KMS-11 (cell line): Measurements from ENCODE around the gene C2CD2.

ENCODE experiments used
- H2AFZ ChIP-seq: fragments of 200-600 bp; sonication (generic); 2 replicates; pipeline ENCODE4 v1.6.1; 2016; ENCODE audit warnings: antibody characterized with exemption, mixed run types, low read depth
- H3K27ac ChIP-seq: fragments of 200-600 bp; sonication (generic); 2 replicates; pipeline ENCODE4 v1.6.1; 2016; ENCODE audit warnings: mild to moderate bottlenecking, mixed run types
- H3K27me3 ChIP-seq: fragments of 200-600 bp; sonication (generic); 2 replicates; pipeline ENCODE4 v1.6.1; 2017; ENCODE audit warnings: mild to moderate bottlenecking, low read depth, mixed run types, moderate library complexity; ENCODE audit not compliant: insufficient read depth
- H3K36me3 ChIP-seq: fragments of 200-600 bp; sonication (generic); 2 replicates; pipeline ENCODE4 v1.6.1; 2017; ENCODE audit warnings: mild to moderate bottlenecking, mixed run types; ENCODE audit not compliant: insufficient read depth
- H3K4me1 ChIP-seq: fragments of 200-600 bp; sonication (generic); 2 replicates; pipeline ENCODE4 v1.6.1; 2016; ENCODE audit warnings: mild to moderate bottlenecking, low read depth, mixed run types; ENCODE audit not compliant: poor library complexity, severe bottlenecking
- H3K4me2 ChIP-seq: fragments of 200-600 bp; sonication (generic); 2 replicates; pipeline ENCODE4 v1.7.0; 2016; ENCODE audit warnings: mild to moderate bottlenecking, mixed run types
- H3K4me3 ChIP-seq: fragments of 200-600 bp; sonication (generic); IDR thresholded peaks from 2 replicates; pipeline ENCODE4 v1.6.1; 2017; ENCODE audit warnings: low read depth, low read length, mixed read lengths; ENCODE audit not compliant: insufficient read depth
- H3K79me2 ChIP-seq: fragments of 200-600 bp; sonication (generic); 2 replicates; pipeline ENCODE4 v1.6.1; 2016; ENCODE audit warnings: low read depth, mixed run types; ENCODE audit not compliant: insufficient read depth
- H3K9ac ChIP-seq: fragments of 200-600 bp; sonication (generic); 2 replicates; pipeline ENCODE4 v1.6.1; 2016; ENCODE audit warnings: mild to moderate bottlenecking, mixed run types
- H4K20me1 ChIP-seq: fragments of 200-600 bp; sonication (generic); 2 replicates; pipeline ENCODE4 v1.6.1; 2016; ENCODE audit warnings: mild to moderate bottlenecking, mixed run types; ENCODE audit not compliant: insufficient read depth
- TF ChIP-seq, protein P1 (sequence below): fragments of 200-600 bp; sonication (generic); conservative IDR thresholded peaks from 2 replicates; pipeline ENCODE4 v1.6.1; 2017; ENCODE audit warnings: low read depth, mild to moderate bottlenecking, antibody characterized with exemption, low read length, moderate library complexity, mixed read lengths

The C2CD2 gene

DNA sequence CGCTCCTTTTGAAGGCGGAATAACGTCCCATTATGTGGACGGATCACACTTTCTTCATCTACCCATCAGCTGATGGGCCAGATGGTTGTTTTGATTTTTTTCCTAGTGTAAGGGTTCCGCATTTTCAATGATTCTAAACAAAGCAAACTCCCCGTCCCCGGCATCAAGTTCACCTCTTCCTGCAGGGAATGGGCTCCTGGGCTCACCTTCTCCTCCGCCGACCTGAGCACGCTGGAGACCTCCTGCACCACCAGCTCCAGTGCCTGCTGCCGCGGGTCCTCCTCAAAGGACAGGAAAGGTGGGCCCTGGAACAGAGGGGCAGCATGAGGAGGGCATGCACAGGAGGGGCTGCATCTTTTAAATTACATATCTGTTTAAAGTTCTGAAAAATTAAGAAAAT lies 11.9 kb downstream of the C2CD2 start:
- Histone ChIP-seq H2AFZ (no peak overlapping the region), H3K27ac (no peak overlapping the region), H4K20me1 (no peaks in the 10 kb centered on the region), H3K9ac (no peak overlapping the region), H3K4me2 (no peak overlapping the region), H3K79me2 (no peaks in the 10 kb centered on the region), H3K4me3 (no peak overlapping the region), H3K27me3 (no peaks in the 10 kb centered on the region), H3K36me3 (no peaks in the 10 kb centered on the region), H3K4me1 (no peaks in the 10 kb centered on the region)
- TF ChIP-seq, protein P1, sequence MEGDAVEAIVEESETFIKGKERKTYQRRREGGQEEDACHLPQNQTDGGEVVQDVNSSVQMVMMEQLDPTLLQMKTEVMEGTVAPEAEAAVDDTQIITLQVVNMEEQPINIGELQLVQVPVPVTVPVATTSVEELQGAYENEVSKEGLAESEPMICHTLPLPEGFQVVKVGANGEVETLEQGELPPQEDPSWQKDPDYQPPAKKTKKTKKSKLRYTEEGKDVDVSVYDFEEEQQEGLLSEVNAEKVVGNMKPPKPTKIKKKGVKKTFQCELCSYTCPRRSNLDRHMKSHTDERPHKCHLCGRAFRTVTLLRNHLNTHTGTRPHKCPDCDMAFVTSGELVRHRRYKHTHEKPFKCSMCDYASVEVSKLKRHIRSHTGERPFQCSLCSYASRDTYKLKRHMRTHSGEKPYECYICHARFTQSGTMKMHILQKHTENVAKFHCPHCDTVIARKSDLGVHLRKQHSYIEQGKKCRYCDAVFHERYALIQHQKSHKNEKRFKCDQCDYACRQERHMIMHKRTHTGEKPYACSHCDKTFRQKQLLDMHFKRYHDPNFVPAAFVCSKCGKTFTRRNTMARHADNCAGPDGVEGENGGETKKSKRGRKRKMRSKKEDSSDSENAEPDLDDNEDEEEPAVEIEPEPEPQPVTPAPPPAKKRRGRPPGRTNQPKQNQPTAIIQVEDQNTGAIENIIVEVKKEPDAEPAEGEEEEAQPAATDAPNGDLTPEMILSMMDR = no peak

DNA sequence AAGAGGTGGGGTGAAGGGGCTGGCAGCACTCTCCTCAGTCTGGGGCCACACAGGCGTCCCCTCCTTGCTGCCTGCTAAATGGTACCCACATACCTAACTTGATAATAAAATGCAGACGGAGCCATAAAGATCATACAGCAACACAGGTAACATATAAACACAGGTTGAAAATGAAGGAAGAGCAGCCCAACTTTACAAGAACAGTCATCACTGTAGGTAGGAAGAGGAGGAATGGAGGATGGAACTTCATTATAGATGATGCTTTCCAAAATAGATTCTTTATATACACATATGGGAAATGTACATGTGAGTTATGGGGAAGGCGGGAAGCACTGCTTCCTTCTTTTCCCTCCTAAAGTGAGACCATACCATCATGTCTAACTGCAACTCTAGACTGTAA lies 13.4 kb downstream of the C2CD2 start:
- no peak overlapping the region for H3K9ac ChIP-seq
- no peak overlapping the region for H3K4me2 ChIP-seq
- no peaks in the 10 kb centered on the region for H3K27me3 ChIP-seq
- no peaks in the 10 kb centered on the region for H3K36me3 ChIP-seq
- H3K4me1 ChIP-seq = no peaks in the 10 kb centered on the region
- no peaks in the 10 kb centered on the region for H4K20me1 ChIP-seq
- TF ChIP-seq, protein P1 = no peak
- H2AFZ ChIP-seq = no peak overlapping the region
- H3K79me2 ChIP-seq = no peaks in the 10 kb centered on the region
- H3K4me3 ChIP-seq = no peak overlapping the region
- H3K27ac ChIP-seq = no peak overlapping the region

DNA sequence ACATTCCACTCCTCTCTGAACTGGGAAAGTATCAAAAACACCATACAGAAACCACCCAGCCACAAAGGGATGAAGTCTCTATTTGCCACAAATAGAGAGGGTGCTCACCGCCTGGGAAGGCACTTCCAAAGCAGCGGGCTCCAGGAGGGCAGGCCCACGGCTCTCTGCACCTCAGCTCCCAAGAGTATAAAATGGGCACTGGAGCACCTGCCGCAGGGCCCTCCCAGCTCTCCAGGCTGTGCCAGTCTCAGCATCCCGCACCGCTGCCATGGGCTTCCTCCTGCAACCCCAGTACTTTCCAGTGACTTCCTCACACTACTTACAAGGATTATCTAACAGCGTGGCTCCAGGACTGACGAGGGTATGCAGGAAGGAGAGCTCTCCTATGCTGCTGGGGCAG lies 14.4 kb downstream of the C2CD2 start:
- no peaks in the 10 kb centered on the region for H4K20me1 ChIP-seq
- H3K79me2 ChIP-seq = no peaks in the 10 kb centered on the region
- TF ChIP-seq, protein P1 = no peak
- H3K4me2 ChIP-seq = no peak overlapping the region
- no peak overlapping the region for H2AFZ ChIP-seq
- no peaks in the 10 kb centered on the region for H3K36me3 ChIP-seq
- no peaks in the 10 kb centered on the region for H3K4me1 ChIP-seq
- no peak overlapping the region for H3K9ac ChIP-seq
- no peak overlapping the region for H3K4me3 ChIP-seq
- H3K27me3 ChIP-seq = no peaks in the 10 kb centered on the region
- H3K27ac ChIP-seq = no peak overlapping the region

DNA sequence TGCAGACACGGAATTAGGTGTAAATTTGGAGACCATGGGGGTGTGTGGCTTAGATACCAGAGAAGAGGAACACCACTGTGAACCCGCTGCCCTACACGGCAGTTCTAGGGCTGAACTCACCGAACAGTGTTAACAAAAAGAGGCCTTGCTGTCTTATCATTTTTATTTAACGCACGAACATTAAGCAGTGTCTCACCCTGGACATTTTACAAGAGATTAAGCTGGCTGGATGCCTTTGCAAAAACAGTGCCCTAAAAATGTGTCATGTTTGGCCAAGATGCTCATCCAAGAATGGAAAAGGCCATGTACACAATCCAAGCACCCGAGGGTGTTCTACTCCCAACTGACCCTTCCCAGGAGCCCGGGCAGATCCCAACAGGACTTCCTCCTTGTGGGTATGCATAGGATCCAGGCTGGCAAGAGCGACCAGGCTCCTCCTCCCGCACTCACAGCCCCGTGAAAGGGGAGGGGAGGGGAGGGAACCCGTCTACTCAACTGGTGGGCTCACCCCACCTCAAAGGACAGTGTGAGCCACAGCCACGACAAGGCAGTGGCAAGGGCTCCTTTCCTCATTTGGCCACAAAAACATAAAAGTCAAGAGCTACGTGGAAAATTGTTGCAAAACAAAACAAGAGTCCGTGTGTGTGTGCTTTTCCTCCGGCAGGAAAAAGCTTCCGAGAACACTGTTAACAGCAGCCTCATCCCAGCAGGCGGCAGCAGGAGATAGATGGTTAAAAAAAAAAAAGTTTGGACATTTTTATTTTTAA lies 20.3 kb downstream of the C2CD2 start:
- H3K4me1 ChIP-seq = no peaks in the 10 kb centered on the region
- H3K79me2 ChIP-seq = no peaks in the 10 kb centered on the region
- no peaks in the 10 kb centered on the region for H3K27me3 ChIP-seq
- H3K36me3 ChIP-seq = no peaks in the 10 kb centered on the region
- H2AFZ ChIP-seq = no peak overlapping the region
- no peak overlapping the region for H3K4me2 ChIP-seq
- H3K4me3 ChIP-seq = no peak overlapping the region
- no peaks in the 10 kb centered on the region for H4K20me1 ChIP-seq
- TF ChIP-seq, protein P1 = no peak
- H3K9ac ChIP-seq = no peak overlapping the region
- H3K27ac ChIP-seq = no peak overlapping the region
